IPS-NIHi11 (cell line): ENCODE data around the gene COL28A1.
A peak's percentile ranks its signal among the peaks of the same experiment; 100 is the strongest.

ENCODE experiments used
- DNase-seq: peaks from one replicate; pipeline ENCODE4 v3.0.0; 2012; ENCODE audit warnings: mixed read lengths, low spot score

The COL28A1 gene

GRCh38 chr7:7535691-7536090, at the start of gene COL28A1:
COL28A1 (minus strand) TSS chr7:7535873; CDS start chr7:7532875, 2,998 bp downstream.
- DNase-seq: no peak

- DNase-seq: no peak
These were observed 49.0 kb upstream of the COL28A1 start for GRCh38 chr7:7584653-7585052.

GRCh38 chr7:7583731-7584130, 48.1 kb upstream of the COL28A1 start:
- no peak for DNase-seq

GRCh38 chr7:7582596-7582995, 46.9 kb upstream of the COL28A1 start:
- DNase-seq: no peak

GRCh38 chr7:7581531-7582179, 46.0 kb upstream of the COL28A1 start:
- peak; percentile 58 for DNase-seq

- DNase-seq: no peak
These were observed 44.0 kb upstream of the COL28A1 start for GRCh38 chr7:7579638-7580037.

- DNase-seq: no peak
These were observed 42.2 kb upstream of the COL28A1 start for GRCh38 chr7:7577888-7578287.

GRCh38 chr7:7576344-7576743, 40.7 kb upstream of the COL28A1 start:
- no peak for DNase-seq

GRCh38 chr7:7573701-7574100, 38.0 kb upstream of the COL28A1 start:
- no peak for DNase-seq

- DNase-seq: no peak
These were observed 34.9 kb upstream of the COL28A1 start for GRCh38 chr7:7570584-7570983.

- no peak for DNase-seq
These were observed 33.9 kb upstream of the COL28A1 start for GRCh38 chr7:7569615-7570014.

- DNase-seq: no peak
These were observed 33.4 kb upstream of the COL28A1 start for GRCh38 chr7:7569081-7569527.

- DNase-seq: no peak
These were observed 32.9 kb upstream of the COL28A1 start for GRCh38 chr7:7568553-7568952.

GRCh38 chr7:7567898-7568531, 32.3 kb upstream of the COL28A1 start:
- DNase-seq: no peak

- DNase-seq: peak; percentile 96
These were observed 31.3 kb upstream of the COL28A1 start, which contains the start of gene MIOS for GRCh38 chr7:7566651-7567611. MIOS (plus strand) TSS chr7:7566884; CDS start chr7:7572476, 5,592 bp downstream.

- DNase-seq: peak; percentile 39
These were observed 30.3 kb upstream of the COL28A1 start for GRCh38 chr7:7565746-7566650.

- DNase-seq: no peak
These were observed 29.5 kb upstream of the COL28A1 start for GRCh38 chr7:7565018-7565680.

GRCh38 chr7:7564323-7564780, 28.7 kb upstream of the COL28A1 start:
- DNase-seq: no peak

- no peak for DNase-seq
These were observed 28.1 kb upstream of the COL28A1 start for GRCh38 chr7:7563813-7564212.

GRCh38 chr7:7563269-7563668, 27.6 kb upstream of the COL28A1 start:
- DNase-seq: no peak

GRCh38 chr7:7562736-7563135, 27.1 kb upstream of the COL28A1 start:
- DNase-seq: no peak
